Heart left ventricle (tissue), 16 donors: ENCODE measurements around the gene UBA6. TPM values are rescaled to one million over a fixed set of nuclear protein-coding genes. Genes with fewer than 3 reads are reported as not detected.
A peak's percentile ranks its signal among the peaks of the same experiment; 100 is the strongest.

ENCODE experiments used
- ATAC-seq, 4 donors: fragments of 200-7000 bp; cut with Tn5 transposase; one replicate each; pipeline ENCODE4 v1.9.1; 2020 to 2022; ENCODE audit warnings: moderate library complexity in 4 of 4, mild to moderate bottlenecking in 3 of 4, moderate number of reproducible peaks in 1 of 4
- DNase-seq, 5 donors: peaks; one replicate each; pipeline ENCODE4 v3.0.0-alpha.2; 2020
- H3K27ac ChIP-seq, 12 donors: fragments of 200-600 bp; sonication (generic) in 4 of 12; one replicate each; pipeline versions ENCODE4 v1.5.0 to v1.8.0; 2016 to 2022; ENCODE audit warnings: mild to moderate bottlenecking in 2 of 12
- H3K27me3 ChIP-seq, 9 donors: fragments of 200-600 bp; sonication (generic) in 2 of 9; one replicate each; pipeline versions ENCODE4 v1.5.1 to v1.8.0; 2016 to 2022; ENCODE audit warnings: mild to moderate bottlenecking in 3 of 9
- H3K36me3 ChIP-seq, 9 donors: fragments of 200-600 bp; sonication (generic) in 2 of 9; one replicate each; pipeline versions ENCODE4 v1.5.0 to v1.8.0; 2018 to 2022; ENCODE audit warnings: mild to moderate bottlenecking in 2 of 9
- H3K4me1 ChIP-seq, 12 donors: fragments of 200-600 bp; sonication (generic) in 4 of 12; one replicate each; pipeline versions ENCODE4 v1.5.0 to v1.8.0; 2016 to 2022; ENCODE audit warnings: mild to moderate bottlenecking in 3 of 12
- H3K4me3 ChIP-seq, 12 donors: fragments of 200-600 bp; sonication (generic) in 4 of 12; one replicate each; pipeline versions ENCODE4 v1.5.0 to v1.8.0; 2017 to 2022; ENCODE audit warnings: mild to moderate bottlenecking in 9 of 12, moderate library complexity in 4 of 12
- H3K9me3 ChIP-seq, 12 donors: fragments of 200-600 bp; sonication (generic) in 4 of 12; one replicate each; pipeline versions ENCODE4 v1.5.0 to v1.8.0; 2016 to 2022; ENCODE audit warnings: mild to moderate bottlenecking in 1 of 12
- CTCF ChIP-seq, 12 donors: fragments of 200-600 bp; sonication (generic) in 4 of 12; IDR thresholded peaks; one replicate each; pipeline versions ENCODE4 v1.5.0 to v1.8.0; 2018 to 2022; ENCODE audit warnings: antibody characterized with exemption in 12 of 12, mild to moderate bottlenecking in 5 of 12
- POLR2A ChIP-seq, 2 donors: fragments of 450-650 bp; IDR thresholded peaks; one replicate each; pipeline ENCODE4 v1.6.1; 2017; ENCODE audit warnings: antibody characterized with exemption in 2 of 2, mild to moderate bottlenecking in 2 of 2, moderate library complexity in 2 of 2
- WGBS, 4 donors: extraction: QIAGEN DNeasy Blood & Tissue Kit in 2 of 4; methylation state at CpG; one replicate each; pipeline versions ENCODE4 v1.1.5 to v1.1.7; 2013 to 2018; 5-methylcytosine and 5-hydroxymethylcytosine counted together
- intact Hi-C, 10 donors: fragments of 100-400 bp; cut with DNase I; formaldehyde crosslinking; loops; one replicate each; pipeline versions ENCODE4 v1.11.1 to v1.14.2; 2022
- polyA plus RNA-seq, 2 donors: library from polyadenylated mRNA; stranded (reverse); fragments of 200-250 nt; gene quantifications; one replicate each; pipeline ENCODE4 v1.2.3, GENCODE V29; 2013
- total RNA-seq, 9 donors: library from RNA; depleted of rRNA in 2 of 9; stranded (reverse); fragments of >200 nt in 2 of 9; fragmentation: NEBNext Ultra II Directional in 3 of 9; extraction: Animal tissue kit (Norgen Biotek cat#: 25700) in 3 of 9; gene quantifications; one replicate each; pipeline versions ENCODE4 v1.1.0 to v1.2.4, GENCODE V29; 2016 to 2023
- donor health status: ischemic (EF 13 %, LVEDD 7.1; RV severe dilation, severe dysfunction).
- donor health status: healthy with polysubstance abuse.
- donor health status: DM: no; HTN: yes; CAD: no.
- donor health status: DM: no; HTN: no; CAD: no.
- donor health status: ischemic (EF 25% LVEDD 6.9; RV normal size, moderate dysfunction).
- donor health status: ischemic (EF 25% LVEDD 5.7; RV mildly dilated, moderate dysfunction).
- donor health status: healthy.
- donor health status: DM: yes; HTN: yes; CAD: no.
- donor health status: ischemic (EF 35%, LVEDD 5.7; RV mildly dilated, moderate dysfunction).
- donor health status: nonischemic (EF 11% LVEDD 7.7; RV severe dilation, severe dysfunction).
- donor health status: DM: yes; HTN: yes; CAD: no.
- donor health status: PGD.
- donor health status: ischemic (EF 29% LVEDD 5.4; RV normal size, mild dysfunction).
- donor health status: nonischemic (EF 23%, LVEDD 6.1; RV moderate dilation, normal function).

Gene UBA6
- total and polyA plus RNA-seq, 11 donors: 3.1 to 35.3 (median 19.7) TPM

- no peak overlapping the region for H3K4me3 ChIP-seq
- intact Hi-C loops: no loop called here
- TF ChIP-seq POLR2A (IDR thresholded peaks at IDR 0.05) (no peak), CTCF (IDR thresholded peaks at IDR 0.05) (no peak)
- no peaks in the 10 kb centered on the region for H3K27me3 ChIP-seq
- no peak for ATAC-seq
- peaks cover 0 to 16% (median 10%) of the 10 kb centered on the region in 12 donors for H3K4me1 ChIP-seq
- H3K36me3 ChIP-seq: no peaks in the 10 kb centered on the region
- peaks cover 0 to 5% (median 0%) of the 10 kb centered on the region in 12 donors for H3K9me3 ChIP-seq
- H3K27ac ChIP-seq: no peak overlapping the region
- no peak for DNase-seq
- WGBS, 4 donors: 71 to 99% (median 97%) methylated on average over 2 of the region's 2 CpGs
These were observed 3.9 kb upstream of the UBA6 start for GRCh38 chr4:67704843-67705242.

DNA sequence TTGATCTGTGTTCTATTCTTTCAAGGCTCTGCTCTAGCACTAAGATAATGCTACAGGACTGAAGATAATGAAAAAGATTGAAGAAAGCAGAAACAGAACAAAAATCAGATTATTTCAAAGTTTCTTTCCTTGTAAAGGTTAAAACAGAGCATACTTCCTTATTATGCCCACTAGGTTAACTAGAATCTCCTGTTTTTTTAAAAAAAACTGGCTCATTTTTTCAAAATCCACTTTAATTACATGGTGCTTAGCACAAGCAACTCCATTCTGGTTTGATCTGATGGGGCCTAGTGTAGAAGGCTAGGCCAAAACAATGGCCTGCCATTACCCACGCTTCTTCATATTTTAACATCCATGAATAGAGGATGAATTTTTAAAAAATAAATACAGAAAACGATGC lies 1.2 kb upstream of the UBA6 start:
- Histone ChIP-seq H3K9me3 (peaks cover 0 to 5% (median 0%) of the 10 kb centered on the region in 12 donors), H3K4me3 (peak overlapping the region in 4 of 12 donors; percentile 73 to 98 (median 87)), H3K27me3 (no peaks in the 10 kb centered on the region), H3K4me1 (peaks cover 0 to 26% (median 14%) of the 10 kb centered on the region in 12 donors), H3K36me3 (no peaks in the 10 kb centered on the region), H3K27ac (peak overlapping the region in 1 of 12 donors; percentile 92)
- ATAC-seq: no peak
- intact Hi-C loops: no loop called here
- DNase-seq: no peak
- TF ChIP-seq CTCF (IDR thresholded peaks at IDR 0.05): no peak
- TF ChIP-seq POLR2A (IDR thresholded peaks at IDR 0.05): no peak
- WGBS, 4 donors: 94 to 99% (median 96%) methylated on average over 2 of the region's 2 CpGs

DNA sequence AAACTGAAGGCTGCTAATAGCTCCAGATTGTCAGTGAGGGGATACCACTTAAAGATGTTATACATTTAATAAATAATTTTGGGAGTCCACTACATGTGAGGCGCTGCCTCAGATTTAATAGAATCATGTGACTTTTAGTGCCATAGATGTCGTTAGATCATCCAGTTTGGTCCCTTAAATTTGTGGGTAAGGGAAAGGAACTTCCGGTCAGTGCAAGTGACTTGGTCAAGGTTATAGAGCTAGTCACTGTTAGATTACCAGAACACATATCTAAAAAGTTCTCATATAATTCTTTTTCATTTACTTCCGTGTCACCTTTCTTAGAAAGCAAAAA lies 529 bp upstream of the UBA6 start:
- DNase-seq (no peak), ATAC-seq (no peak)
- intact Hi-C loops: loop anchor here in 1 of 10 donors (1.0 kb wide), 1 partner anchor 156 kb away; the partner anchor contains the start of gene CENPC
- TF ChIP-seq POLR2A (IDR thresholded peaks at IDR 0.05): no peak
- no peak for TF ChIP-seq CTCF (IDR thresholded peaks at IDR 0.05)
- H3K27me3 ChIP-seq: no peaks in the 10 kb centered on the region
- 10 to 18% (median 11%) methylated on average over 4 of the region's 4 CpGs for WGBS, 4 donors
- H3K36me3 ChIP-seq: peaks cover 0 to under 1% (median 0%) of the 10 kb centered on the region in 9 donors
- peaks cover 0 to 26% (median 14%) of the 10 kb centered on the region in 12 donors for H3K4me1 ChIP-seq
- peak overlapping the region; percentile 54 to 98 (median 82) for H3K4me3 ChIP-seq
- peak overlapping the region in 11 of 12 donors; percentile 53 to 92 (median 84) for H3K27ac ChIP-seq
- peaks cover 0 to 5% (median 0%) of the 10 kb centered on the region in 12 donors for H3K9me3 ChIP-seq

DNA sequence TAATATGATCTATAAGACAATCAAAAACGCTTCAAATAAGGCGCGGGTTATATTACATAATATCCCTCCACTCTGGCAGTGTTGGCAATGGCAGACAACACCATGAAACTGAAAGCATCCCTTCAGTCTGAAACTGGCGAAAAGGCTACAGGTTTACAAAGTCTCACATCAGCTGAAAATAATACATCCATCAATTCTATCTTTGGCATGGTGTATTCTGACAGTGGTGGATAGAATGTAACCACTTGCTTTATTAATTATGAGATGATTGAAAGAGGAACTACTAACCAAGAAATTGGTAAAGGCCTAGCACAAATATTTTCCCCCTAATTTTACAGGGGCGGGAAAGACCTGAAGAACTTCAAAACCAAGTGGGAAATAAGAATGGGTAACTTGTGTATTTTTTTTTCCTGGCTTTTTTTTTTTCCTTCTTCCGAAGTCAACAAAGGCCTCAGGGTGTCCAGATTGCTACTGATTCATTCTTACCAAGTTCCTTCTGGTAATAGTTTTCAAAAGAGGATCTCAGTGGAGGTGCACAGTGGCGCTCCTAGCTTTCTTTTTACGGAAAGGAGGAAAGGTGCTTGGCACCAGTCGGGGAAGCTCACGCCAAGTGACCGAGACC lies 728 bp downstream of the UBA6 start:
- ATAC-seq: peak in 2 of 4 donors; percentile 12 to 31
- intact Hi-C loops: no loop called here
- 24 to 29% (median 26%) methylated on average over 11 of the region's 11 CpGs for WGBS, 4 donors
- TF ChIP-seq CTCF (IDR thresholded peaks at IDR 0.05): no peak
- TF ChIP-seq POLR2A (IDR thresholded peaks at IDR 0.05): no peak
- no peak for DNase-seq
- H3K4me3 ChIP-seq: peak overlapping the region; percentile 54 to 98 (median 82)
- no peaks in the 10 kb centered on the region for H3K9me3 ChIP-seq
- peaks cover 0 to 7% (median 0%) of the 10 kb centered on the region in 9 donors for H3K36me3 ChIP-seq
- H3K4me1 ChIP-seq: peaks cover 0 to 26% (median 14%) of the 10 kb centered on the region in 12 donors
- H3K27me3 ChIP-seq: no peaks in the 10 kb centered on the region
- H3K27ac ChIP-seq: peak overlapping the region in 11 of 12 donors; percentile 71 to 92 (median 84)
